GM19455 (cell line): ENCODE results near the gene TPBGL.

Experiments used
- ATAC-seq: cut with Tn5 transposase; IDR thresholded peaks from one replicate; pipeline ENCODE4 v1.9.1; 2021; ENCODE audit not compliant: unreplicated experiment

Gene TPBGL

DNA sequence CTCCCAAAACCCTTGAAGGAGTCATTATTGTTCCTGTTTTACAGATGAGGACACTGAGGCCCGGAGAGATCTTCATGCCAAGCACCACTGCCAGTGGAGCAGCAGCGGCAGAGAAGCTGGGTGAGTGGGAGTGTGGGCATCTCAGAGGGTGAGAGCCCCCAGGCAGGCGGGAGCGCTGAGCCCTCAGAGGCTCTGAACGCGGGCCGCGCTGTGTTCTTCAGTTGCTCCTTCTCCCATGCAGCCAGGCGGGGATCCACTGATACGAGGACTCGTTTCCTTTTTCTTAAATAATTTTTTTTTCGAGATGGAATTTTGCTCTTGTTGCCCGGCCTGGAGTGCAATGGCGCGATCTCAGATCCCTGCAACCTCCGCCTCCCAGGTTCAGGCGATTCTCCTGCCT is 47.0 kb downstream of the TPBGL start:
- ATAC-seq: no peak

GRCh38 chr11:75289511-75289760 is 48.9 kb downstream of the TPBGL start:
- no peak for ATAC-seq

DNA sequence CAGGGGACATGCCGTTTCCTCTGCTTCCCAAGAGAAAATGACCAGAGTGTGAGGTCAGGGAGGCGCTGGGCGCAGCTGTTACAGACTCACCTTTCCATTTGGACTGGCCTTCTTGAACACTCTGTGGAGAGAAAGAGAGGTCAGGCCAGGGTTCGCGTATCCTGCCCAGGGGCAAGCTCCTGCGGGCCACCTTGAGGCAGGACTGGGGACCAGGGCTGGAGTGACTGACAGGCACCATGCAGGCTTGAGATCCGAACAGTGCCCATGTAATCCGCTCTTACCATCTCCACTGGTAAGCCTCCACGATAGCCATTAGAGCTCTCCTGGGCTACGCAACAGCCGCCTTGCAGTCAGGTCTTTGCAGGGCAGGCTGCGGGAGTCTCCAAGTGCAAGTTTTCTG is 49.3 kb downstream of the TPBGL start:
- no peak for ATAC-seq

GRCh38 chr11:75291741-75292140 is 51.2 kb downstream of the TPBGL start:
- no peak for ATAC-seq

DNA sequence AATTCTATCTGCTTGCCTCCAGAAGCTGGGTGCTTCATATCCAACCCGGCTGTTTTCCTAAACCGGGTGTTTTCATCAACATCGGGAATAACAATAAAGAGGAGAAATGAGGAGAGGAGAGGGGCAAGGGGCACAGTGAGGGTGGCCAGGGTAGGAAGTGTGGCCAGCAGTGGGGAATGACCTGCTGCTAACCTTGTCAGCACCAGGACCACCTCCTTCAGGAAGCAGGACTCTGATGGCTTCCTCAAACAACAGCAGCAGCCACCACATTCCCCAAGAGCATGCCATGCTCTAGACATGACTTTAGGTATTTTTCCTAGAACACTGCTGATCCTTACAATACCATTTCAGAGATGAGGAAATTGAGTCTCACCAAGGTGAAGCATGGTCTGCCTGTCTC is 52.4 kb downstream of the TPBGL start:
- no peak for ATAC-seq
